DND-41 (cell line): ENCODE results near the gene HPS1.

Source experiments
- ATAC-seq: fragments of 200-7000 bp; cut with Tn5 transposase; 3 replicates; pipeline ENCODE4 v1.9.1; 2021; ENCODE audit warnings: low read depth; ENCODE audit not compliant: insufficient read depth
- DNase-seq: peaks from one replicate; pipeline ENCODE4 v3.0.0-alpha.2; 2020
- H2AFZ ChIP-seq: 2 replicates; pipeline ENCODE4 v1.6.0; 2012; ENCODE audit warnings: low read depth, low read length
- H3K27ac ChIP-seq: 2 replicates; pipeline ENCODE4 v1.5.1; 2012; ENCODE audit warnings: low read length, inconsistent platforms
- H3K27me3 ChIP-seq: fragments of 200-600 bp; sonication (generic); 2 replicates; pipeline ENCODE4 v1.6.0; 2012; ENCODE audit warnings: low read length, mild to moderate bottlenecking, inconsistent platforms; ENCODE audit not compliant: insufficient read depth, poor library complexity
- H3K36me3 ChIP-seq: 2 replicates; pipeline ENCODE4 v1.5.1; 2012; ENCODE audit warnings: low read length, inconsistent platforms; ENCODE audit not compliant: insufficient read depth
- H3K4me1 ChIP-seq: 2 replicates; pipeline ENCODE4 v1.5.1; 2012; ENCODE audit warnings: mild to moderate bottlenecking, low read length; ENCODE audit not compliant: insufficient read depth
- H3K4me2 ChIP-seq: 2 replicates; pipeline ENCODE4 v1.6.0; 2012; ENCODE audit warnings: mild to moderate bottlenecking, moderate library complexity, low read length, inconsistent platforms; ENCODE audit not compliant: insufficient read depth
- H3K4me3 ChIP-seq, 2 experiments: fragments of 200-600 bp in 1 of 2; shearing (Covaris generic) in 1 of 2; 2 replicates each; pipeline ENCODE4 v1.5.1; 2012 to 2016; ENCODE audit warnings: inconsistent platforms in 2 of 2, low read length in 2 of 2, mild to moderate bottlenecking in 2 of 2, low read depth in 1 of 2, moderate library complexity in 1 of 2
- H3K79me2 ChIP-seq: 2 replicates; pipeline ENCODE4 v1.6.0; 2012; ENCODE audit warnings: low read length, inconsistent platforms; ENCODE audit not compliant: insufficient read depth
- H3K9ac ChIP-seq: 2 replicates; pipeline ENCODE4 v1.6.0; 2012; ENCODE audit warnings: low read depth, mild to moderate bottlenecking, inconsistent platforms, low read length, moderate library complexity
- H3K9me3 ChIP-seq: 2 replicates; pipeline ENCODE4 v1.5.1; 2012; ENCODE audit warnings: low read length, moderate library complexity, mild to moderate bottlenecking, inconsistent platforms; ENCODE audit not compliant: insufficient read depth, severe bottlenecking
- H4K20me1 ChIP-seq: 2 replicates; pipeline ENCODE4 v1.6.0; 2012; ENCODE audit warnings: low read length; ENCODE audit not compliant: insufficient read depth
- CTCF ChIP-seq: IDR thresholded peaks from 2 replicates; pipeline ENCODE4 v1.5.1; 2012; ENCODE audit warnings: borderline replicate concordance, low read length, moderate library complexity, mild to moderate bottlenecking; ENCODE audit not compliant: poor library complexity, severe bottlenecking; ENCODE audit errors: extremely low read depth
- EZH2 ChIP-seq: IDR thresholded peaks from 3 replicates; pipeline ENCODE4 v1.6.1; 2012; ENCODE audit warnings: borderline replicate concordance, low read depth, mild to moderate bottlenecking, moderate library complexity, low read length, inconsistent platforms; ENCODE audit not compliant: severe bottlenecking

Gene HPS1

DNA sequence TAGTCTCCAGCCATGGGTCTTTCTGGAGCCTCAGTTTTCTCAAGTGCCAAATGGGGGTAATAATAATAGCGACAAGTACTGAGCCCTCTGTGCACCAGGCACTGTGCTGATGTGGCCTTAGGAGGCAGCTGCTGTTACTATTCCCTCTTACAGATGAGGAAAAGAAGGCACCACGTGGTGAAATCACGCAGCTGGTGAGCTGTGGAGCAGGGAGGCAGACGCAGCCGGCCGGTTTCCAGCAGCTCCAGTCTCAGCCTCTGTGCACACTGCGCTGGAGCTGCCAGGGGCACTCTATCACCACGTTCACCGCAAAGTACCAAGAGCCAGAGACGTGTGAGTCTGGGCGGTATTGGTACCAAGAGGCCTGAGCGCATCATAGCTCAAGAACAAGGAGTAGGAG is 41.3 kb downstream of the HPS1 start:
- H3K9me3 ChIP-seq = no peaks in the 10 kb centered on the region
- H3K4me1 ChIP-seq = no peaks in the 10 kb centered on the region
- H3K79me2 ChIP-seq = no peaks in the 10 kb centered on the region
- DNase-seq (no peak), ATAC-seq (no peak)
- no peak overlapping the region for H3K4me3 ChIP-seq
- H3K27ac ChIP-seq = no peak overlapping the region
- TF ChIP-seq EZH2 (no peak), CTCF (no peak)
- no peaks in the 10 kb centered on the region; the same call in 1 of the 2 replicates for H4K20me1 ChIP-seq
- no peak overlapping the region for H3K4me2 ChIP-seq
- no peak overlapping the region for H3K9ac ChIP-seq
- no peaks in the 10 kb centered on the region for H3K27me3 ChIP-seq
- no peaks in the 10 kb centered on the region for H3K36me3 ChIP-seq
- no peak overlapping the region for H2AFZ ChIP-seq

- H3K4me3 ChIP-seq = no peak overlapping the region
- ATAC-seq (no peak), DNase-seq (no peak)
These were observed 42.0 kb downstream of the HPS1 start for GRCh38 chr10:98404571-98405359.

DNA sequence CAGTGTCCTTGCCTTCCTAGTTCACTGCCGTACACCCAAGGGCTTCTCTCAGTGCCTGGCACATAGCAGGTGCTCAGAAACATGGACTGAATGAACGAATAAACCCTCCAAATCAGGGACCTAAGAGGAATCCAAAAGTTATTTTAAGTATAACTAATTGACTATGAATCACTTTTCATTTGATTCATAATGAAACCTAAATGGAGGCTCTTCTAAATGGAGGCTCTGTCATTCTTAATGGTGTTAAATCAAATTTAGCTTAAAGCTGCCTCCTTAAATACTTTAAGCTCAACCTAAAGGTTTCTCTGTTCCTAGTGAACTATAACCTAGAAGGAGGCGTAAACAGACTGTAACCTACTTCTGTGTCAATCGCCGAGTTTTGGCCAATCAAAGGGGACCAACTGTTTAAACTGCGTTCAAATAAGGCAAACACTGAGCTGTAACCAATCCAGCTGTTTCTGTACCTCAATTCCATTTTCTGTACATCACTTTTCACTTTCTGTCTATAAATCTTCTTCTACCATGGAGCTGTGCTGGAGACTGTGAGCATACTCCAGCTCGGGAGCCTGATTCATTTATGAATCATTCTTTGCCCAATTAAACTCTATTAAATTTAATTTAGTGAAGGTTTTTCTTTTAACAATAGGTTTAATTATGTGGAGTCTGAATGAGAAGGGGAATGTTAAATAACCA is 42.8 kb downstream of the HPS1 start:
- Histone ChIP-seq H3K9me3 (no peaks in the 10 kb centered on the region), H2AFZ (no peak overlapping the region), H4K20me1 (no peaks in the 10 kb centered on the region; the same call in 1 of the 2 replicates), H3K79me2 (no peaks in the 10 kb centered on the region), H3K27me3 (no peaks in the 10 kb centered on the region), H3K4me1 (no peaks in the 10 kb centered on the region), H3K9ac (no peak overlapping the region), H3K36me3 (no peaks in the 10 kb centered on the region), H3K4me2 (no peak overlapping the region), H3K27ac (no peak overlapping the region), H3K4me3 (no peak overlapping the region)
- ATAC-seq = no peak
- TF ChIP-seq CTCF (no peak), EZH2 (no peak)
- no peak for DNase-seq

More at GRCh38 chr10:98404571-98405359, 42.0 kb downstream of the HPS1 start:
- TF ChIP-seq EZH2 = no peak
- TF ChIP-seq CTCF = no peak
- H3K27me3 ChIP-seq = no peaks in the 10 kb centered on the region
- no peak overlapping the region for H2AFZ ChIP-seq
- H3K4me2 ChIP-seq = no peak overlapping the region
- H3K9ac ChIP-seq = no peak overlapping the region
- no peaks in the 10 kb centered on the region; the same call in 1 of the 2 replicates for H4K20me1 ChIP-seq
- no peaks in the 10 kb centered on the region for H3K4me1 ChIP-seq
- H3K9me3 ChIP-seq = no peaks in the 10 kb centered on the region
- no peaks in the 10 kb centered on the region for H3K79me2 ChIP-seq
- no peaks in the 10 kb centered on the region for H3K36me3 ChIP-seq
- no peak overlapping the region for H3K27ac ChIP-seq
